H9 (cell line): ENCODE data around the gene SLC35F3. TPM values are rescaled to one million over a fixed set of nuclear protein-coding genes. Genes with fewer than 3 reads are reported as not detected.

Source experiments
- DNase-seq: peaks from one replicate; pipeline ENCODE4 v3.0.0-alpha.2; 2017
- H2AFZ ChIP-seq: one replicate; pipeline ENCODE4 v1.6.1; 2013; ENCODE audit warnings: mild to moderate bottlenecking, low read length, control low read depth, moderate library complexity
- H2AK5ac ChIP-seq: 2 replicates; pipeline ENCODE4 v1.6.1; 2013; ENCODE audit warnings: low read length, control low read depth, mixed read lengths; ENCODE audit not compliant: insufficient read length
- H2BK120ac ChIP-seq: one replicate; pipeline ENCODE4 v1.6.1; 2013; ENCODE audit warnings: low read depth, mild to moderate bottlenecking, low read length, control low read depth, inconsistent platforms; ENCODE audit not compliant: poor library complexity, severe bottlenecking
- H2BK12ac ChIP-seq: 2 replicates; pipeline ENCODE4 v1.6.1; 2013; ENCODE audit warnings: low read length, control low read depth, mixed read lengths, low read depth; ENCODE audit not compliant: insufficient read length
- H2BK15ac ChIP-seq: 2 replicates; pipeline ENCODE4 v1.6.1; 2013; ENCODE audit warnings: low read depth, low read length, control low read depth
- H2BK20ac ChIP-seq: one replicate; pipeline ENCODE4 v1.6.1; 2013; ENCODE audit warnings: low read depth, mild to moderate bottlenecking, low read length, control low read depth, inconsistent platforms; ENCODE audit not compliant: poor library complexity, severe bottlenecking
- H2BK5ac ChIP-seq: 2 replicates; pipeline ENCODE4 v1.6.1; 2013; ENCODE audit warnings: low read length, control low read depth, mixed read lengths; ENCODE audit not compliant: insufficient read length
- H3K14ac ChIP-seq: 2 replicates; pipeline ENCODE4 v1.6.1; 2013; ENCODE audit warnings: low read length, control low read depth; ENCODE audit not compliant: insufficient read depth
- H3K18ac ChIP-seq: 2 replicates; pipeline ENCODE4 v1.6.1; 2013; ENCODE audit warnings: low read depth, mild to moderate bottlenecking, mixed read lengths, low read length, control low read depth; ENCODE audit not compliant: insufficient read length
- H3K23ac ChIP-seq: 2 replicates; pipeline ENCODE4 v1.6.1; 2013; ENCODE audit warnings: low read length, control low read depth, mixed read lengths, low read depth; ENCODE audit not compliant: insufficient read length
- H3K23me2 ChIP-seq: 2 replicates; pipeline ENCODE4 v1.6.1; 2013; ENCODE audit warnings: low read depth, mild to moderate bottlenecking, mixed read lengths, low read length, control low read depth; ENCODE audit not compliant: insufficient read length, poor library complexity, severe bottlenecking
- H3K27ac ChIP-seq: 2 replicates; pipeline ENCODE4 v1.5.1; 2013; ENCODE audit warnings: low read length, control low read depth, mixed read lengths, low read depth; ENCODE audit not compliant: insufficient read length
- H3K27me3 ChIP-seq: 2 replicates; pipeline ENCODE4 v1.6.1; 2013; ENCODE audit warnings: low read length, control low read depth, inconsistent platforms; ENCODE audit not compliant: insufficient read depth
- H3K4ac ChIP-seq: 2 replicates; pipeline ENCODE4 v1.6.1; 2013; ENCODE audit warnings: low read depth, mild to moderate bottlenecking, control low read depth, inconsistent platforms, low read length, moderate library complexity
- H3K4me1 ChIP-seq: 2 replicates; pipeline ENCODE4 v1.6.1; 2013; ENCODE audit warnings: low read length, control low read depth, inconsistent platforms; ENCODE audit not compliant: insufficient read depth
- H3K4me2 ChIP-seq: 2 replicates; pipeline ENCODE4 v1.6.1; 2013; ENCODE audit warnings: low read length, control low read depth, mixed read lengths; ENCODE audit not compliant: insufficient read length, insufficient read depth
- H3K56ac ChIP-seq: 2 replicates; pipeline ENCODE4 v1.6.1; 2013; ENCODE audit warnings: low read depth, mild to moderate bottlenecking, mixed read lengths, low read length, control low read depth; ENCODE audit not compliant: insufficient read length
- H3K79me1 ChIP-seq: 2 replicates; pipeline ENCODE4 v1.6.1; 2013; ENCODE audit warnings: low read depth, mild to moderate bottlenecking, moderate library complexity, low read length, control low read depth, inconsistent platforms; ENCODE audit not compliant: insufficient read depth, poor library complexity, severe bottlenecking
- H3K79me2 ChIP-seq: 2 replicates; pipeline ENCODE4 v1.6.1; 2013; ENCODE audit warnings: low read length, control low read depth, inconsistent platforms; ENCODE audit not compliant: insufficient read depth
- H3K9ac ChIP-seq: 2 replicates; pipeline ENCODE4 v1.6.1; 2013; ENCODE audit warnings: low read length, control low read depth, mixed read lengths; ENCODE audit not compliant: insufficient read length; ENCODE audit errors: extremely low read depth
- H3K9me3 ChIP-seq: one replicate; pipeline ENCODE4 v1.6.1; 2013; ENCODE audit warnings: low read depth, low read length, inconsistent platforms; ENCODE audit not compliant: control insufficient read depth
- H3T11ph ChIP-seq: one replicate; pipeline ENCODE4 v1.6.1; 2013; ENCODE audit warnings: mild to moderate bottlenecking, low read length, control low read depth, inconsistent platforms
- H4K20me1 ChIP-seq: one replicate; pipeline ENCODE4 v1.6.1; 2013; ENCODE audit not compliant: control insufficient read depth, insufficient read length, insufficient read depth
- H4K5ac ChIP-seq: 2 replicates; pipeline ENCODE4 v1.6.1; 2013; ENCODE audit warnings: low read depth, mild to moderate bottlenecking, mixed read lengths, low read length, control low read depth; ENCODE audit not compliant: insufficient read length
- H4K8ac ChIP-seq: replicated peaks from 2 replicates; pipeline ENCODE4 v1.6.1; 2013; ENCODE audit warnings: low read length, control low read depth, mixed read lengths, low read depth; ENCODE audit not compliant: insufficient read length
- H4K91ac ChIP-seq: 2 replicates; pipeline ENCODE4 v1.6.1; 2013; ENCODE audit warnings: low read depth, mild to moderate bottlenecking, moderate library complexity, mixed read lengths, low read length, control low read depth; ENCODE audit not compliant: insufficient read length
- H3K27ac Mint-ChIP-seq, 3 experiments: 2 replicates in 2 of 3; 3 replicates in 1 of 3; pipeline ENCODE4 v1.8.0; 2020 to 2021; ENCODE audit warnings: mixed read lengths in 3 of 3, mild to moderate bottlenecking in 1 of 3, moderate library complexity in 1 of 3
- H3K27me3 Mint-ChIP-seq: 2 replicates; pipeline ENCODE4 v1.8.0; 2021; ENCODE audit warnings: low read depth, mild to moderate bottlenecking, moderate library complexity, mixed read lengths
- H3K36me3 Mint-ChIP-seq, 3 experiments: 2 replicates in 2 of 3; 3 replicates in 1 of 3; pipeline ENCODE4 v1.8.0; 2020 to 2021; ENCODE audit warnings: low read depth in 3 of 3, mixed read lengths in 3 of 3; ENCODE audit not compliant: insufficient read depth in 1 of 3
- H3K4me1 Mint-ChIP-seq, 2 experiments: 2 replicates each; pipeline ENCODE4 v1.8.0; 2020; ENCODE audit warnings: mixed read lengths in 2 of 2
- H3K4me3 Mint-ChIP-seq, 2 experiments: 2 replicates in 1 of 2; 3 replicates in 1 of 2; pipeline ENCODE4 v1.8.0; 2020 to 2021; ENCODE audit warnings: mild to moderate bottlenecking in 2 of 2, mixed read lengths in 2 of 2, moderate library complexity in 1 of 2
- H3K9me3 Mint-ChIP-seq, 2 experiments: 2 replicates in 1 of 2; 3 replicates in 1 of 2; pipeline ENCODE4 v1.8.0; 2020; ENCODE audit warnings: mild to moderate bottlenecking in 2 of 2, mixed read lengths in 2 of 2, moderate library complexity in 1 of 2
- CTCF ChIP-seq: fragments of 200-600 bp; sonication (generic); conservative IDR thresholded peaks from 3 replicates; pipeline ENCODE4 v1.8.0; 2021; ENCODE audit warnings: antibody characterized with exemption, mild to moderate bottlenecking
- WGBS: extraction: QIAGEN DNeasy Blood & Tissue Kit; methylation state at CpG from one replicate; pipeline ENCODE4 v1.1.7; 2013; ENCODE audit warnings: missing lambda C conversion rate, low lambda C conversion rate, mixed read lengths; ENCODE audit not compliant: insufficient read length; ENCODE audit errors: extremely low coverage; 5-methylcytosine and 5-hydroxymethylcytosine counted together
- total RNA-seq: library from RNA; stranded (reverse); gene quantifications from 2 replicates; pipeline ENCODE4 v1.2.1, GENCODE V29; 2021

The SLC35F3 gene
- total RNA-seq, 1 experiment from 2014 or later, result 0.81 TPM

- Histone ChIP-seq H3T11ph (no peak overlapping the region), H2BK15ac (no peak overlapping the region), H3K23me2 (no peaks in the 10 kb centered on the region), H2AK5ac (no peak overlapping the region), H2BK5ac (no peak overlapping the region), H3K23ac (no peak overlapping the region), H3K4me1 (peaks cover 14% of the 10 kb centered on the region; the same call in 1 of the 2 replicates), H2BK20ac (no peak overlapping the region), H4K5ac (no peak overlapping the region), H2BK120ac (no peak overlapping the region), H3K9me3 (no peaks in the 10 kb centered on the region), H3K18ac (no peak overlapping the region), H3K27ac (no peak overlapping the region), H3K79me1 (no peaks in the 10 kb centered on the region), H3K56ac (no peak overlapping the region), H2AFZ (no peak overlapping the region), H3K27me3 (no peaks in the 10 kb centered on the region), H3K79me2 (no peaks in the 10 kb centered on the region), H4K20me1 (no peaks in the 10 kb centered on the region), H3K14ac (no peak overlapping the region), H4K91ac (no peak overlapping the region), H3K9ac (no peak overlapping the region), H3K4ac (no peak overlapping the region), H2BK12ac (no peak overlapping the region), H4K8ac (no peak overlapping the region), H3K4me2 (no peak overlapping the region)
- Mint-ChIP-seq H3K4me1 (peaks cover 30 to 33% of the 10 kb centered on the region in 2 experiments), H3K27me3 (peaks cover 45% of the 10 kb centered on the region), H3K9me3 (no peaks in the 10 kb centered on the region; a peak in 1 of 5 replicates), H3K4me3 (no peak overlapping the region), H3K36me3 (no peaks in the 10 kb centered on the region), H3K27ac (no peak overlapping the region)
- no CpG with 5 or more reads among the region's 10 CpGs for WGBS
- no peak for DNase-seq
- no peak for TF ChIP-seq CTCF
These were observed 325.3 kb downstream of the SLC35F3 start for GRCh38 chr1:234229581-234230387.
